HepG2 (cell line): Measurements from ENCODE around the gene MORF4L1. TPM values are rescaled to one million over a fixed set of nuclear protein-coding genes. Genes with fewer than 3 reads are reported as not detected.
A peak's percentile ranks its signal among the peaks of the same experiment; 100 is the strongest.

Experiments
- ADNP ChIP-seq: sonication (generic); formaldehyde crosslinking; IDR thresholded peaks from 2 replicates; pipeline ENCODE4 v1.4.0; 2020; ENCODE audit warnings: missing genetic modification reagents
- ATF5 ChIP-seq: sonication (generic); formaldehyde crosslinking; IDR thresholded peaks from 2 replicates; pipeline ENCODE4 v1.4.0; 2020; ENCODE audit warnings: mild to moderate bottlenecking, low read depth, missing genetic modification reagents
- HDAC2 ChIP-seq: sonication (generic); formaldehyde crosslinking; IDR thresholded peaks from 2 replicates; pipeline ENCODE4 v1.4.0; 2020; ENCODE audit warnings: missing genetic modification reagents
- HOXA5 ChIP-seq: sonication (generic); formaldehyde crosslinking; IDR thresholded peaks from 2 replicates; pipeline ENCODE4 v1.4.0; 2020; ENCODE audit warnings: missing genetic modification reagents
- KAT8 ChIP-seq: IDR thresholded peaks from 2 replicates; pipeline ENCODE4 v1.6.1; 2016; ENCODE audit warnings: missing genetic modification reagents, missing compliant biosample characterization
- MED13 ChIP-seq: sonication (generic); formaldehyde crosslinking; IDR thresholded peaks from 2 replicates; pipeline ENCODE4 v1.5.0; 2020; ENCODE audit warnings: missing genetic modification reagents
- MLX ChIP-seq: IDR thresholded peaks from 2 replicates; pipeline ENCODE4 v1.6.1; 2016
- MLXIP ChIP-seq: sonication (generic); formaldehyde crosslinking; IDR thresholded peaks from 2 replicates; pipeline ENCODE4 v1.9.0; 2021; ENCODE audit warnings: missing genetic modification reagents, borderline replicate concordance
- NR2F6 ChIP-seq, 2 experiments: IDR thresholded peaks; 2 replicates each; pipeline ENCODE4 v1.6.1; 2016; ENCODE audit warnings: antibody characterized with exemption in 1 of 2, mild to moderate bottlenecking in 1 of 2
- NR3C1 ChIP-seq: sonication (generic); formaldehyde crosslinking; IDR thresholded peaks from 2 replicates; pipeline ENCODE4 v1.4.0; 2020; ENCODE audit warnings: missing genetic modification reagents
- RAD51 ChIP-seq: fragments of 450-650 bp; IDR thresholded peaks from 2 replicates; pipeline ENCODE4 v1.6.1; 2016; ENCODE audit warnings: borderline replicate concordance
- SIX4 ChIP-seq: sonication (generic); formaldehyde crosslinking; IDR thresholded peaks from 2 replicates; pipeline ENCODE4 v1.4.0; 2020; ENCODE audit warnings: missing genetic modification reagents
- SMAD1 ChIP-seq: sonication (generic); formaldehyde crosslinking; IDR thresholded peaks from 2 replicates; pipeline ENCODE4 v1.4.0; 2020; ENCODE audit warnings: missing genetic modification reagents, low read depth, mild to moderate bottlenecking, borderline replicate concordance
- TEAD2 ChIP-seq: sonication (generic); formaldehyde crosslinking; IDR thresholded peaks from 2 replicates; pipeline ENCODE4 v1.9.0; 2021; ENCODE audit warnings: missing genetic modification reagents
- THAP11 ChIP-seq: IDR thresholded peaks from 2 replicates; pipeline ENCODE4 v1.6.1; 2016; ENCODE audit warnings: missing biosample characterization, missing genetic modification reagents
- TMF1 ChIP-seq: sonication (generic); formaldehyde crosslinking; IDR thresholded peaks from 2 replicates; pipeline ENCODE4 v1.8.1; 2022; ENCODE audit warnings: low read depth, missing genetic modification reagents
- ZNF276 ChIP-seq: sonication (generic); formaldehyde crosslinking; IDR thresholded peaks from 2 replicates; pipeline ENCODE4 v1.4.0; 2020; ENCODE audit warnings: mild to moderate bottlenecking, low read depth, missing genetic modification reagents
- ZNF605 ChIP-seq: sonication (generic); formaldehyde crosslinking; IDR thresholded peaks from 2 replicates; pipeline ENCODE4 v1.8.0; 2022; ENCODE audit warnings: mild to moderate bottlenecking, missing genetic modification reagents
- ZNF678 ChIP-seq: sonication (generic); formaldehyde crosslinking; IDR thresholded peaks from 2 replicates; pipeline ENCODE4 v1.4.0; 2020; ENCODE audit warnings: mild to moderate bottlenecking, missing genetic modification reagents
- ZNF691 ChIP-seq: sonication (generic); formaldehyde crosslinking; IDR thresholded peaks from 2 replicates; pipeline ENCODE4 v1.4.0; 2020; ENCODE audit warnings: missing genetic modification reagents, low read depth, mild to moderate bottlenecking, borderline replicate concordance
- ZNF784 ChIP-seq: sonication (generic); formaldehyde crosslinking; IDR thresholded peaks from 2 replicates; pipeline ENCODE4 v1.5.1; 2020; ENCODE audit warnings: missing genetic modification reagents, mild to moderate bottlenecking, borderline replicate concordance
- ZNF891 ChIP-seq: sonication (generic); formaldehyde crosslinking; IDR thresholded peaks from 2 replicates; pipeline ENCODE4 v1.5.0; 2020; ENCODE audit warnings: mild to moderate bottlenecking, missing genetic modification reagents
- ZSCAN30 ChIP-seq: sonication (generic); formaldehyde crosslinking; IDR thresholded peaks from 2 replicates; pipeline ENCODE4 v1.5.0; 2020; ENCODE audit warnings: mild to moderate bottlenecking, missing genetic modification reagents
- polyA plus RNA-seq, 8 experiments: library from polyadenylated mRNA; depleted of rRNA in 3 of 8; stranded (reverse) in 7 of 8; unstranded in 1 of 8; fragments of >200 nt; fragmentation: Illumina TruSeq in 4 of 8; extraction: Trizol in 4 of 8; gene quantifications; 2 replicates each; pipeline versions ENCODE4 v1.2.1 to v1.2.3, GENCODE V29; 2011 to 2016; ENCODE audit warnings: low read depth in 4 of 8, missing spikeins in 1 of 8, mixed read lengths in 1 of 8; ENCODE audit not compliant: insufficient read depth in 1 of 8
- total RNA-seq, 5 experiments: library from RNA; depleted of rRNA; stranded (reverse); fragments of >200 nt; fragmentation: Illumina TruSeq; extraction: Trizol; gene quantifications; 2 replicates each; pipeline ENCODE4 v1.2.3, GENCODE V29; 2016; ENCODE audit warnings: low read depth in 1 of 5

The MORF4L1 gene
- total and polyA plus RNA-seq, 2 of the 13 experiments (the other 11 are each of a cell fraction or from before 2014, with no cell fraction given), result 218 to 219 TPM

GRCh38 chr15:78944669-78945407 lies 72.1 kb downstream of the MORF4L1 start, which contains the start of gene CTSH (continued):
- TF ChIP-seq ZNF784 (no peak), ZNF891 (CRISPR knock-in tag) (peak; percentile 74; the same call in 1 of the 2 replicates), ZNF691 (CRISPR knock-in tag) (no peak; the same call in 1 of the 2 replicates), MED13 (no peak), MLX (CRISPR knock-in tag) (no peak), TEAD2 (CRISPR knock-in tag) (no peak), ZNF276 (CRISPR knock-in tag) (0 out of 2 replicates have a peak, but pooled peaks have one; percentile 68), ZSCAN30 (CRISPR knock-in tag) (no peak), HDAC2 (CRISPR knock-in tag) (peak; percentile 51; the same call in 1 of the 2 replicates), TMF1 (CRISPR knock-in tag) (peak; percentile 90; the same call in 1 of the 2 replicates), SMAD1 (no peak), ZNF605 (CRISPR knock-in tag) (no peak), THAP11 (CRISPR knock-in tag) (peak; percentile 56), HOXA5 (no peak; the same call in 1 of the 2 replicates), MLXIP (CRISPR knock-in tag) (no peak), ATF5 (CRISPR knock-in tag) (peak; percentile 79; the same call in 1 of the 2 replicates), RAD51 (no peak), ADNP (CRISPR knock-in tag) (no peak), SIX4 (CRISPR knock-in tag) (0 out of 2 replicates have a peak, but pooled peaks have one; percentile 21), NR3C1 (CRISPR knock-in tag) (no peak), KAT8 (CRISPR knock-in tag) (peak; percentile 52; the same call in 1 of the 2 replicates), NR2F6 (IDR thresholded peaks at IDR 0.05) (no peak), NR2F6 (CRISPR knock-in tag; IDR thresholded peaks at IDR 0.05) (no peak), ZNF678 (CRISPR knock-in tag) (peak; percentile 78)
